ENCODE data around the gene KHDRBS2.

GRCh38 chr6:62288562-62288961, 2.5 kb upstream of the KHDRBS2 start:
- no peak for TF ChIP-seq CTCF (IDR thresholded peaks at IDR 0.05)
- no peak for TF ChIP-seq POLR2A (IDR thresholded peaks at IDR 0.05)
- TF ChIP-seq EP300 (IDR thresholded peaks at IDR 0.05): no peak
- TF ChIP-seq POLR2AphosphoS5 (IDR thresholded peaks at IDR 0.05): no peak
